ENCODE results near the gene UBR4. TPM values are rescaled to one million over a fixed set of nuclear protein-coding genes. Genes with fewer than 3 reads are reported as not detected.

UBR4 gene
- polyA plus RNA-seq, 3 donors, result 44.3 to 93.8 (median 49.4) TPM

DNA sequence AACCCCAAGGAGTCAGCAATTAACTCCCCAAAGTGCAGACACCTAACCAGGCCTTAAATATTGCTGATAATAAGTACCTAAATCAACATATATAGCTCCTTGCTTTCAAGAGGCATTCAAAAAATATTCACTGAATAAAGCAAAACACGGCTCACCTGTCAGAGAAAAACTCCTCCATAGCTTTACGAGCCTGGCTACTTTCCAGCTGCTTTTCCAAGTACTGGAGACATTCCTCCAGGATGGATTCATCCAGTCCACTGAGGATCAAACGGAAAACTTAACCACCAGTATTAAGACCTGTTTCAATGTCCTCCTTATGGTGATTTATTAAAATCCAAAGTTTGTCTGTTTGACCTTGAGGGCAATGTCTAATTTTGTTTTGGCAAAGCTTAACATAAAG lies 44.6 kb downstream of the UBR4 start:
- H3K27ac Mint-ChIP-seq, result no peak overlapping the region
- TF ChIP-seq, protein P1, sequence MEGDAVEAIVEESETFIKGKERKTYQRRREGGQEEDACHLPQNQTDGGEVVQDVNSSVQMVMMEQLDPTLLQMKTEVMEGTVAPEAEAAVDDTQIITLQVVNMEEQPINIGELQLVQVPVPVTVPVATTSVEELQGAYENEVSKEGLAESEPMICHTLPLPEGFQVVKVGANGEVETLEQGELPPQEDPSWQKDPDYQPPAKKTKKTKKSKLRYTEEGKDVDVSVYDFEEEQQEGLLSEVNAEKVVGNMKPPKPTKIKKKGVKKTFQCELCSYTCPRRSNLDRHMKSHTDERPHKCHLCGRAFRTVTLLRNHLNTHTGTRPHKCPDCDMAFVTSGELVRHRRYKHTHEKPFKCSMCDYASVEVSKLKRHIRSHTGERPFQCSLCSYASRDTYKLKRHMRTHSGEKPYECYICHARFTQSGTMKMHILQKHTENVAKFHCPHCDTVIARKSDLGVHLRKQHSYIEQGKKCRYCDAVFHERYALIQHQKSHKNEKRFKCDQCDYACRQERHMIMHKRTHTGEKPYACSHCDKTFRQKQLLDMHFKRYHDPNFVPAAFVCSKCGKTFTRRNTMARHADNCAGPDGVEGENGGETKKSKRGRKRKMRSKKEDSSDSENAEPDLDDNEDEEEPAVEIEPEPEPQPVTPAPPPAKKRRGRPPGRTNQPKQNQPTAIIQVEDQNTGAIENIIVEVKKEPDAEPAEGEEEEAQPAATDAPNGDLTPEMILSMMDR (IDR thresholded peaks at IDR 0.05), result no peak
- H3K9me3 ChIP-seq (replicated peaks in 1 of 2; ENCODE audit: control insufficient read depth in 1 of 2, insufficient read depth in 1 of 2, low read length in 2 of 2), result no peaks in the 10 kb centered on the region
- H3K36me3 Mint-ChIP-seq, result peaks cover 96 to 99% of the 10 kb centered on the region in 2 donors
- no peak overlapping the region for H2AFZ ChIP-seq (ENCODE audit: insufficient read depth, low read depth, low read length, poor library complexity, severe bottlenecking)
- H3K4me3 ChIP-seq (replicated peaks in 1 of 3; ENCODE audit: low read depth in 2 of 3, low read length in 3 of 3), result no peak overlapping the region
- intact Hi-C loops (cut with micrococcal nuclease), result no loop called here
- 100% methylated on average over 1 of the region's 3 CpGs for WGBS (ENCODE audit: insufficient coverage)
- no peak for DNase-seq
- no peak overlapping the region for H3K9ac ChIP-seq (ENCODE audit: insufficient read depth, low read length, poor library complexity, severe bottlenecking)
- H3K9me3 Mint-ChIP-seq, result peaks cover 0 to 2% (median 0%) of the 10 kb centered on the region in 7 donors
- no peak overlapping the region for H3K4me2 ChIP-seq (replicated peaks; ENCODE audit: extremely low read depth, low read length, poor library complexity, severe bottlenecking)
- H3K4me1 Mint-ChIP-seq, result peaks cover 12% of the 10 kb centered on the region
- peaks cover 0 to 1% (median 0%) of the 10 kb centered on the region in 3 donors for H3K27me3 Mint-ChIP-seq (ENCODE audit: low read depth in 3 of 3)
- H3K4me1 ChIP-seq (ENCODE audit: control insufficient read depth in 1 of 2, insufficient read depth in 2 of 2, low read length in 2 of 2), result no peaks in the 10 kb centered on the region
- H3K36me3 ChIP-seq (replicated peaks in 1 of 2; ENCODE audit: control insufficient read depth in 1 of 2, insufficient read depth in 2 of 2, low read length in 2 of 2), result peaks cover 100% of the 10 kb centered on the region in 2 donors
- no peak overlapping the region for H3K27ac ChIP-seq (ENCODE audit: low read depth in 1 of 2, low read length in 2 of 2)
- H3K27me3 ChIP-seq (ENCODE audit: control insufficient read depth in 2 of 2, insufficient read depth in 2 of 2, low read length in 2 of 2), result no peaks in the 10 kb centered on the region
- no peaks in the 10 kb centered on the region for H4K20me1 ChIP-seq (ENCODE audit: insufficient read depth, low read length)
- H3K79me2 ChIP-seq (ENCODE audit: insufficient read depth, low read length), result no peaks in the 10 kb centered on the region
- H3K4me3 Mint-ChIP-seq, result no peak overlapping the region

DNA sequence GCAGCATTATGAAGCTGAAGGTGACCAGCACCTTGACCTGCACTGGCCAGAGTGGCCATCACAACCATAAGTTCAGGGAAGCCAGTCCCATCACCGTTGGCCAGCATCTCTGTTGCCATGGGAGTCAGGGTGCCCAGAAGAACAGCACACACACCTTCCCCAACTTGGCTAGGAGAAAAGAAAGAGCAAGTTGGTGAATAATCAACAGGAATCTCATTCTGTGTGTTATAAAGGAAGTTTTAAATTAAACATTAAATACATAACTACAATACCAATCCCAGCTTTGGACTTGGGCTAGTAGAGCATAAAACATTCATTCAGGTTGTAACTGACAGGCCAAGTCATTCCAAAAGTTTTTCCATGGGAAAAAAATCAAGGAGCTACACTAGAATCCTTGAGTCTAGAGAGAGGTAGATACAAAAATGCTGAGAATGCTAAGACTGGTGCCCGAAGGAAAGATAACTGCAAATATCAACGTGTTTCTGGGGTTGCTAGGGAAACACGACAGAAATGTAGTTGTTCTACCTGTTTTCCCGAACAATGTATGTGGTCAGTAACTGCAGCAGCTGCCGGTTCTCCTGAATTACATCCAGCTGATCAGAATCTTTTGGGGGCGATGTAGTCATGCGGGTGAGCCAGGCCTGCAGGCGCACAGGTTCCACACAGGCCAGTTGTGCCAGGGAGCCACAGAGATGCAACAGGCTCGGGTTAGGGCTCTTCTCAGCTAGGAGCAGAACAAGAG lies 45.6 kb downstream of the UBR4 start:
- Mint-ChIP-seq H3K27ac (peak overlapping the region in 5 of 7 donors; percentile 23 to 86 (median 66)), H3K4me3 (no peak overlapping the region), H3K36me3 (peaks cover 96 to 99% of the 10 kb centered on the region in 2 donors), H3K4me1 (peaks cover 12% of the 10 kb centered on the region), H3K27me3 (ENCODE audit: low read depth in 3 of 3) (peaks cover 0 to 1% (median 0%) of the 10 kb centered on the region in 3 donors), H3K9me3 (peaks cover 0 to 2% (median 0%) of the 10 kb centered on the region in 7 donors)
- H2AFZ ChIP-seq (ENCODE audit: insufficient read depth, low read depth, low read length, poor library complexity, severe bottlenecking), result no peak overlapping the region
- TF ChIP-seq, protein P1 (IDR thresholded peaks at IDR 0.05), result no peak
- no peaks in the 10 kb centered on the region for H3K27me3 ChIP-seq (ENCODE audit: control insufficient read depth in 2 of 2, insufficient read depth in 2 of 2, low read length in 2 of 2)
- no peak for DNase-seq
- no peak overlapping the region for H3K4me2 ChIP-seq (replicated peaks; ENCODE audit: extremely low read depth, low read length, poor library complexity, severe bottlenecking)
- H3K79me2 ChIP-seq (ENCODE audit: insufficient read depth, low read length), result no peaks in the 10 kb centered on the region
- intact Hi-C loops (cut with micrococcal nuclease), result no loop called here
- H3K27ac ChIP-seq (ENCODE audit: low read depth in 1 of 2, low read length in 2 of 2), result peak overlapping the region in 1 of 2 donors; percentile 20
- no peaks in the 10 kb centered on the region for H3K4me1 ChIP-seq (ENCODE audit: control insufficient read depth in 1 of 2, insufficient read depth in 2 of 2, low read length in 2 of 2)
- WGBS (ENCODE audit: insufficient coverage), result 94% methylated on average over 8 of the region's 10 CpGs
- H3K36me3 ChIP-seq (replicated peaks in 1 of 2; ENCODE audit: control insufficient read depth in 1 of 2, insufficient read depth in 2 of 2, low read length in 2 of 2), result peaks cover 100% of the 10 kb centered on the region in 2 donors
- H3K9ac ChIP-seq (ENCODE audit: insufficient read depth, low read length, poor library complexity, severe bottlenecking), result no peak overlapping the region
- H4K20me1 ChIP-seq (ENCODE audit: insufficient read depth, low read length), result no peaks in the 10 kb centered on the region
- no peaks in the 10 kb centered on the region for H3K9me3 ChIP-seq (replicated peaks in 1 of 2; ENCODE audit: control insufficient read depth in 1 of 2, insufficient read depth in 1 of 2, low read length in 2 of 2)
- no peak overlapping the region for H3K4me3 ChIP-seq (replicated peaks in 1 of 3; ENCODE audit: low read depth in 2 of 3, low read length in 3 of 3)

Measured in CD14-positive monocyte (primary cell).